ENCODE data around the gene CCNI. TPM values are rescaled to one million over a fixed set of nuclear protein-coding genes. Genes with fewer than 3 reads are reported as not detected.
"Not testable (repeated sequence)": the region's sequence is repeated elsewhere in the genome, so short reads cannot be mapped to it uniquely, and the experiment has no call there.

The CCNI gene
- total RNA-seq, 1 experiment from 2014 or later, result 213 TPM

DNA sequence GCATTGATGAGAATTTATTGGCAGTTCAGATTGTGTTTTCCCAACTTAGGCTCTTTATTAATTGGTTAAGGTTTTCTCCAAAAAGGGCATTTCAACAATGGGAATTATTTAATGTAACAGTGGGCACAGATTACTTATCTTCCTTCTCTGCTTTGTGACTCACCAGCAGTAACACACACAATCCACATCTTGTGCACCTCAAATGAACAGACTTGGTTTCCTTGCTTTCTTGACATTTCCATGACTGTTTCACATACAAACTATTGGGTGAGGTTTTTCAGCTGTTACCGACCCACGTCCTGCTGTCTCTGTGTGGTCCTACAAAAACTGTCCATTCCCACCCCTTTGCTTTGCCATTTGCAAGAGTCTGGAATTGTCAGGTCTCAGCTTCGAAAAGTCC is 38.1 kb downstream of the CCNI start:
- H3K27me3 Mint-ChIP-seq (ENCODE audit: low read depth), result no peaks in the 10 kb centered on the region
- TF ChIP-seq, protein P1, sequence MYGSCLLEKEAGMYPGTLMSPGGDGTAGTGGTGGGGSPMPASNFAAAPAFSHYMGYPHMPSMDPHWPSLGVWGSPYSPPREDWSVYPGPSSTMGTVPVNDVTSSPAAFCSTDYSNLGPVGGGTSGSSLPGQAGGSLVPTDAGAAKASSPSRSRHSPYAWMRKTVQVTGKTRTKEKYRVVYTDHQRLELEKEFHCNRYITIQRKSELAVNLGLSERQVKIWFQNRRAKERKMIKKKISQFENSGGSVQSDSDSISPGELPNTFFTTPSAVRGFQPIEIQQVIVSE (CRISPR knock-in tag; IDR thresholded peaks at IDR 0.05; ENCODE audit: borderline replicate concordance), result no peak
- TF ChIP-seq HMGA2 (CRISPR knock-in tag; IDR thresholded peaks at IDR 0.05), result no peak
- TF ChIP-seq, protein P2, sequence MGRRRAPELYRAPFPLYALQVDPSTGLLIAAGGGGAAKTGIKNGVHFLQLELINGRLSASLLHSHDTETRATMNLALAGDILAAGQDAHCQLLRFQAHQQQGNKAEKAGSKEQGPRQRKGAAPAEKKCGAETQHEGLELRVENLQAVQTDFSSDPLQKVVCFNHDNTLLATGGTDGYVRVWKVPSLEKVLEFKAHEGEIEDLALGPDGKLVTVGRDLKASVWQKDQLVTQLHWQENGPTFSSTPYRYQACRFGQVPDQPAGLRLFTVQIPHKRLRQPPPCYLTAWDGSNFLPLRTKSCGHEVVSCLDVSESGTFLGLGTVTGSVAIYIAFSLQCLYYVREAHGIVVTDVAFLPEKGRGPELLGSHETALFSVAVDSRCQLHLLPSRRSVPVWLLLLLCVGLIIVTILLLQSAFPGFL (CRISPR knock-in tag; IDR thresholded peaks at IDR 0.05; ENCODE audit: borderline replicate concordance), result no peak
- no peak for TF ChIP-seq TEAD4 (CRISPR knock-in tag; IDR thresholded peaks at IDR 0.05)
- TF ChIP-seq CREM (CRISPR knock-in tag; IDR thresholded peaks at IDR 0.05), result no peak
- TF ChIP-seq, protein P3, sequence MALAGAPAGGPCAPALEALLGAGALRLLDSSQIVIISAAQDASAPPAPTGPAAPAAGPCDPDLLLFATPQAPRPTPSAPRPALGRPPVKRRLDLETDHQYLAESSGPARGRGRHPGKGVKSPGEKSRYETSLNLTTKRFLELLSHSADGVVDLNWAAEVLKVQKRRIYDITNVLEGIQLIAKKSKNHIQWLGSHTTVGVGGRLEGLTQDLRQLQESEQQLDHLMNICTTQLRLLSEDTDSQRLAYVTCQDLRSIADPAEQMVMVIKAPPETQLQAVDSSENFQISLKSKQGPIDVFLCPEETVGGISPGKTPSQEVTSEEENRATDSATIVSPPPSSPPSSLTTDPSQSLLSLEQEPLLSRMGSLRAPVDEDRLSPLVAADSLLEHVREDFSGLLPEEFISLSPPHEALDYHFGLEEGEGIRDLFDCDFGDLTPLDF (CRISPR knock-in tag; IDR thresholded peaks at IDR 0.05), result no peak
- TF ChIP-seq, protein P4, sequence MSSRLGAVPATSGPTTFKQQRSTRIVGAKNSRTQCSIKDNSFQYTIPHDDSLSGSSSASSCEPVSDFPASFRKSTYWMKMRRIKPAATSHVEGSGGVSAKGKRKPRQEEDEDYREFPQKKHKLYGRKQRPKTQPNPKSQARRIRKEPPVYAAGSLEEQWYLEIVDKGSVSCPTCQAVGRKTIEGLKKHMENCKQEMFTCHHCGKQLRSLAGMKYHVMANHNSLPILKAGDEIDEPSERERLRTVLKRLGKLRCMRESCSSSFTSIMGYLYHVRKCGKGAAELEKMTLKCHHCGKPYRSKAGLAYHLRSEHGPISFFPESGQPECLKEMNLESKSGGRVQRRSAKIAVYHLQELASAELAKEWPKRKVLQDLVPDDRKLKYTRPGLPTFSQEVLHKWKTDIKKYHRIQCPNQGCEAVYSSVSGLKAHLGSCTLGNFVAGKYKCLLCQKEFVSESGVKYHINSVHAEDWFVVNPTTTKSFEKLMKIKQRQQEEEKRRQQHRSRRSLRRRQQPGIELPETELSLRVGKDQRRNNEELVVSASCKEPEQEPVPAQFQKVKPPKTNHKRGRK (CRISPR knock-in tag; IDR thresholded peaks at IDR 0.05; ENCODE audit: borderline replicate concordance), result no peak
- TF ChIP-seq ELF4 (CRISPR knock-in tag; IDR thresholded peaks at IDR 0.05; ENCODE audit: low read depth), result no peak
- no peak overlapping the region for H3K27ac Mint-ChIP-seq
- H3K4me1 Mint-ChIP-seq, result peaks cover 7% of the 10 kb centered on the region
- no peak for DNase-seq (ENCODE audit: low spot score)
- CTCF ChIA-PET, result no interaction called here
- POLR2A ChIA-PET, result no interaction called here
- ATAC-seq, result no peak
- H3K9me3 Mint-ChIP-seq, result no peaks in the 10 kb centered on the region
- H3K4me3 Mint-ChIP-seq, result no peak overlapping the region
- peaks cover 30% of the 10 kb centered on the region for H3K36me3 Mint-ChIP-seq

DNA sequence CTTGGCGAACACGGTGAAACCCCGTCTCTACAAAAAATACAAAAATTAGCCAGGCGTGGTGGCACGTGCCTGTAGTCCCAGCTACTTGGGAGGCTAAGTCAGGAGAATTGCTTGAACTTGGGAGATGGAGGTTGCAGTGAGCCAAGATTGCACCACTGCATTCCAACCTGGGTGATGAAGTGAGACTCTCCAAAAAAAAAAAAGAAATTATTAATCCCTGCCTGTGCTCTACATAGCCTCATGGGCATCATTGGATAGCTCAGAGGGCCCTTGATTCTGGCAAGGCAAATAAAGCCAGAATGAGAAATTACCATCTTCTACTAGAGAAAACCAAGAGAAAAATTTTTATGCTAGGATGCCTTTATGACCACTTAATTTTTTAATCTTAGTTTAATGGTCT is 38.6 kb downstream of the CCNI start:
- H3K27me3 Mint-ChIP-seq (ENCODE audit: low read depth); H3K9me3 Mint-ChIP-seq; H3K4me3 Mint-ChIP-seq; H3K27ac Mint-ChIP-seq; CTCF ChIA-PET; DNase-seq (ENCODE audit: low spot score); H3K4me1 Mint-ChIP-seq; ATAC-seq; POLR2A ChIA-PET: not testable (repeated sequence)
- peaks cover 34% of the 10 kb centered on the region for H3K36me3 Mint-ChIP-seq

DNA sequence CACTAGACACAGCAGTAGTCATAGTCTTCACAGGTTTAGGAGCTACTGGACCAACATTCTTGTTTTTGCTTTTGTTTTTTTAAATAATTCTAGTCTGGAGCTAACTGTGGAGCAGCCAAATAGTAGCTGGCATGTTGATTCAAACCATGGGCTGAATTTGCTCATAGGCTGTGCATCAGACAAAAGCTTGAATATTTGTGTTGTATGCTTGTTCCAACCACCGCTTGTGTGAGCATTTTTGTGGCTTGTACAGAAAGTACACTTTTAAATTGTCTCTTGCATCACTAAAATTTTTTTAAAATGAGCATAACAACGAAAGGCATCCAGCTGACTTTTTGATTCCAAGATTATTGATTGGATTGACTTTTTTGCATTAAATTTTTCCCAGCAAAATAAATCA is 39.6 kb downstream of the CCNI start:
- Mint-ChIP-seq H3K27me3 (ENCODE audit: low read depth) (no peaks in the 10 kb centered on the region), H3K4me3 (no peak overlapping the region), H3K9me3 (no peaks in the 10 kb centered on the region), H3K27ac (no peak overlapping the region), H3K4me1 (peaks cover 7% of the 10 kb centered on the region), H3K36me3 (peaks cover 44% of the 10 kb centered on the region)
- POLR2A ChIA-PET, result no interaction called here
- CTCF ChIA-PET, result no interaction called here
- DNase-seq (ENCODE audit: low spot score) (no peak), ATAC-seq (no peak)
- TF ChIP-seq NFYB (CRISPR knock-in tag; conservative IDR thresholded peaks at IDR 0.05; ENCODE audit: low read depth) (no peak), ZNF121 (CRISPR knock-in tag; IDR thresholded peaks at IDR 0.05) (no peak), MXD4 (CRISPR knock-in tag; IDR thresholded peaks at IDR 0.05; ENCODE audit: borderline replicate concordance) (no peak), NR2C2 (CRISPR knock-in tag; IDR thresholded peaks at IDR 0.05) (no peak), TCF7 (CRISPR knock-in tag; IDR thresholded peaks at IDR 0.05; ENCODE audit: low read depth) (no peak), TP53 (CRISPR knock-in tag; IDR thresholded peaks at IDR 0.05) (no peak), MYBL2 (CRISPR knock-in tag; IDR thresholded peaks at IDR 0.05) (no peak), NR3C1 (CRISPR knock-in tag; conservative IDR thresholded peaks at IDR 0.05; ENCODE audit: low read depth) (no peak), OVOL2 (CRISPR knock-in tag; IDR thresholded peaks at IDR 0.05; ENCODE audit: borderline replicate concordance) (no peak)
- TF ChIP-seq, protein P5, sequence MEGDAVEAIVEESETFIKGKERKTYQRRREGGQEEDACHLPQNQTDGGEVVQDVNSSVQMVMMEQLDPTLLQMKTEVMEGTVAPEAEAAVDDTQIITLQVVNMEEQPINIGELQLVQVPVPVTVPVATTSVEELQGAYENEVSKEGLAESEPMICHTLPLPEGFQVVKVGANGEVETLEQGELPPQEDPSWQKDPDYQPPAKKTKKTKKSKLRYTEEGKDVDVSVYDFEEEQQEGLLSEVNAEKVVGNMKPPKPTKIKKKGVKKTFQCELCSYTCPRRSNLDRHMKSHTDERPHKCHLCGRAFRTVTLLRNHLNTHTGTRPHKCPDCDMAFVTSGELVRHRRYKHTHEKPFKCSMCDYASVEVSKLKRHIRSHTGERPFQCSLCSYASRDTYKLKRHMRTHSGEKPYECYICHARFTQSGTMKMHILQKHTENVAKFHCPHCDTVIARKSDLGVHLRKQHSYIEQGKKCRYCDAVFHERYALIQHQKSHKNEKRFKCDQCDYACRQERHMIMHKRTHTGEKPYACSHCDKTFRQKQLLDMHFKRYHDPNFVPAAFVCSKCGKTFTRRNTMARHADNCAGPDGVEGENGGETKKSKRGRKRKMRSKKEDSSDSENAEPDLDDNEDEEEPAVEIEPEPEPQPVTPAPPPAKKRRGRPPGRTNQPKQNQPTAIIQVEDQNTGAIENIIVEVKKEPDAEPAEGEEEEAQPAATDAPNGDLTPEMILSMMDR (IDR thresholded peaks at IDR 0.05), result no peak
- TF ChIP-seq, protein P6, sequence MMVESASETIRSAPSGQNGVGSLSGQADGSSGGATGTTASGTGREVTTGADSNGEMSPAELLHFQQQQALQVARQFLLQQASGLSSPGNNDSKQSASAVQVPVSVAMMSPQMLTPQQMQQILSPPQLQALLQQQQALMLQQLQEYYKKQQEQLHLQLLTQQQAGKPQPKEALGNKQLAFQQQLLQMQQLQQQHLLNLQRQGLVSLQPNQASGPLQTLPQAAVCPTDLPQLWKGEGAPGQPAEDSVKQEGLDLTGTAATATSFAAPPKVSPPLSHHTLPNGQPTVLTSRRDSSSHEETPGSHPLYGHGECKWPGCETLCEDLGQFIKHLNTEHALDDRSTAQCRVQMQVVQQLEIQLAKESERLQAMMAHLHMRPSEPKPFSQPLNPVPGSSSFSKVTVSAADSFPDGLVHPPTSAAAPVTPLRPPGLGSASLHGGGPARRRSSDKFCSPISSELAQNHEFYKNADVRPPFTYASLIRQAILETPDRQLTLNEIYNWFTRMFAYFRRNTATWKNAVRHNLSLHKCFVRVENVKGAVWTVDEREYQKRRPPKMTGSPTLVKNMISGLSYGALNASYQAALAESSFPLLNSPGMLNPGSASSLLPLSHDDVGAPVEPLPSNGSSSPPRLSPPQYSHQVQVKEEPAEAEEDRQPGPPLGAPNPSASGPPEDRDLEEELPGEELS (CRISPR knock-in tag; IDR thresholded peaks at IDR 0.05), result no peak
- TF ChIP-seq, protein P7, sequence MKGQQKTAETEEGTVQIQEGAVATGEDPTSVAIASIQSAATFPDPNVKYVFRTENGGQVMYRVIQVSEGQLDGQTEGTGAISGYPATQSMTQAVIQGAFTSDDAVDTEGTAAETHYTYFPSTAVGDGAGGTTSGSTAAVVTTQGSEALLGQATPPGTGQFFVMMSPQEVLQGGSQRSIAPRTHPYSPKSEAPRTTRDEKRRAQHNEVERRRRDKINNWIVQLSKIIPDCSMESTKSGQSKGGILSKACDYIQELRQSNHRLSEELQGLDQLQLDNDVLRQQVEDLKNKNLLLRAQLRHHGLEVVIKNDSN (CRISPR knock-in tag; IDR thresholded peaks at IDR 0.05), result no peak
- TF ChIP-seq, protein P8, sequence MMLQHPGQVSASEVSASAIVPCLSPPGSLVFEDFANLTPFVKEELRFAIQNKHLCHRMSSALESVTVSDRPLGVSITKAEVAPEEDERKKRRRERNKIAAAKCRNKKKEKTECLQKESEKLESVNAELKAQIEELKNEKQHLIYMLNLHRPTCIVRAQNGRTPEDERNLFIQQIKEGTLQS (CRISPR knock-in tag; conservative IDR thresholded peaks at IDR 0.05), result no peak
- TF ChIP-seq, protein P9, sequence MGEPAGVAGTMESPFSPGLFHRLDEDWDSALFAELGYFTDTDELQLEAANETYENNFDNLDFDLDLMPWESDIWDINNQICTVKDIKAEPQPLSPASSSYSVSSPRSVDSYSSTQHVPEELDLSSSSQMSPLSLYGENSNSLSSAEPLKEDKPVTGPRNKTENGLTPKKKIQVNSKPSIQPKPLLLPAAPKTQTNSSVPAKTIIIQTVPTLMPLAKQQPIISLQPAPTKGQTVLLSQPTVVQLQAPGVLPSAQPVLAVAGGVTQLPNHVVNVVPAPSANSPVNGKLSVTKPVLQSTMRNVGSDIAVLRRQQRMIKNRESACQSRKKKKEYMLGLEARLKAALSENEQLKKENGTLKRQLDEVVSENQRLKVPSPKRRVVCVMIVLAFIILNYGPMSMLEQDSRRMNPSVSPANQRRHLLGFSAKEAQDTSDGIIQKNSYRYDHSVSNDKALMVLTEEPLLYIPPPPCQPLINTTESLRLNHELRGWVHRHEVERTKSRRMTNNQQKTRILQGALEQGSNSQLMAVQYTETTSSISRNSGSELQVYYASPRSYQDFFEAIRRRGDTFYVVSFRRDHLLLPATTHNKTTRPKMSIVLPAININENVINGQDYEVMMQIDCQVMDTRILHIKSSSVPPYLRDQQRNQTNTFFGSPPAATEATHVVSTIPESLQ (CRISPR knock-in tag; IDR thresholded peaks at IDR 0.05), result no peak
